ENCODE data around the gene TMEM269. TPM values are rescaled to one million over a fixed set of nuclear protein-coding genes. Genes with fewer than 3 reads are reported as not detected.

The TMEM269 gene
- total and polyA plus RNA-seq, 4 donors: 0.03 to 0.09 (median 0.07) TPM

GRCh38 chr1:42752284-42752683 is 32.5 kb upstream of the TMEM269 start:
- no peaks in the 10 kb centered on the region for H3K27me3 ChIP-seq (ENCODE audit: control insufficient read depth in 3 of 3, insufficient read depth in 3 of 3, low read length in 2 of 3)
- peaks cover 17 to 61% (median 47%) of the 10 kb centered on the region in 4 donors for H3K36me3 ChIP-seq (ENCODE audit: control insufficient read depth in 4 of 4, insufficient read depth in 4 of 4, low read length in 4 of 4)
- 95 to 98% methylated on average over 6 of the region's 6 CpGs for WGBS, 2 donors
- DNase-seq (no peak), ATAC-seq (ENCODE audit: insufficient read depth, low FRiP score) (no peak)
- no peak overlapping the region for H3K27ac ChIP-seq (ENCODE audit: low read depth in 1 of 2, low read length in 1 of 2)
- no peaks in the 10 kb centered on the region for H3K9me3 ChIP-seq (ENCODE audit: control insufficient read depth in 4 of 4, insufficient read depth in 3 of 4, low read length in 3 of 4)
- H3K9ac ChIP-seq (ENCODE audit: insufficient read depth in 1 of 2, low read length in 2 of 2): no peak overlapping the region
- H3K4me1 ChIP-seq (ENCODE audit: control insufficient read depth in 5 of 5, insufficient read depth in 5 of 5, low read length in 5 of 5): no peaks in the 10 kb centered on the region
- TF ChIP-seq CTCF (IDR thresholded peaks at IDR 0.05; ENCODE audit: control extremely low read depth, extremely low read depth): no peak
- H3K4me3 ChIP-seq: no peak overlapping the region

GRCh38 chr1:42753070-42753469 is 31.7 kb upstream of the TMEM269 start:
- no peak for ATAC-seq (ENCODE audit: insufficient read depth, low FRiP score)
- no peak overlapping the region for H3K27ac ChIP-seq (ENCODE audit: low read depth in 1 of 2, low read length in 1 of 2)
- no peaks in the 10 kb centered on the region for H3K27me3 ChIP-seq (ENCODE audit: control insufficient read depth in 3 of 3, insufficient read depth in 3 of 3, low read length in 2 of 3)
- no peaks in the 10 kb centered on the region for H3K4me1 ChIP-seq (ENCODE audit: control insufficient read depth in 5 of 5, insufficient read depth in 5 of 5, low read length in 5 of 5)
- TF ChIP-seq CTCF (IDR thresholded peaks at IDR 0.05; ENCODE audit: control extremely low read depth, extremely low read depth): no peak
- H3K36me3 ChIP-seq (ENCODE audit: control insufficient read depth in 4 of 4, insufficient read depth in 4 of 4, low read length in 4 of 4): peaks cover 20 to 60% (median 52%) of the 10 kb centered on the region in 4 donors
- WGBS, 2 donors: 89 to 91% methylated on average over 1 of the region's 1 CpG
- H3K9me3 ChIP-seq (ENCODE audit: control insufficient read depth in 4 of 4, insufficient read depth in 3 of 4, low read length in 3 of 4): no peaks in the 10 kb centered on the region
- no peak overlapping the region for H3K4me3 ChIP-seq
- DNase-seq: no peak
- H3K9ac ChIP-seq (ENCODE audit: insufficient read depth in 1 of 2, low read length in 2 of 2): no peak overlapping the region

- peak; percentile 32 for TF ChIP-seq CTCF (IDR thresholded peaks at IDR 0.05; ENCODE audit: control extremely low read depth, extremely low read depth)
- Histone ChIP-seq H3K4me1 (ENCODE audit: control insufficient read depth in 5 of 5, insufficient read depth in 5 of 5, low read length in 5 of 5) (no peaks in the 10 kb centered on the region), H3K27ac (ENCODE audit: low read depth in 1 of 2, low read length in 1 of 2) (no peak overlapping the region), H3K9ac (ENCODE audit: insufficient read depth in 1 of 2, low read length in 2 of 2) (no peak overlapping the region), H3K27me3 (ENCODE audit: control insufficient read depth in 3 of 3, insufficient read depth in 3 of 3, low read length in 2 of 3) (no peaks in the 10 kb centered on the region), H3K36me3 (ENCODE audit: control insufficient read depth in 4 of 4, insufficient read depth in 4 of 4, low read length in 4 of 4) (peaks cover 27 to 58% (median 46%) of the 10 kb centered on the region in 4 donors), H3K4me3 (no peak overlapping the region), H3K9me3 (ENCODE audit: control insufficient read depth in 4 of 4, insufficient read depth in 3 of 4, low read length in 3 of 4) (no peaks in the 10 kb centered on the region)
- peak; percentile 66 for ATAC-seq (ENCODE audit: insufficient read depth, low FRiP score)
- peak; percentile 36 to 74 (median 69) for DNase-seq
- WGBS, 2 donors: 79 to 84% methylated on average over 17 of the region's 17 CpGs
Measured at GRCh38 chr1:42756956-42757891, 27.6 kb upstream of the TMEM269 start.

Measured in lung (tissue), 12 donors.